Measurements from ENCODE around the gene ARHGAP24. TPM values are rescaled to one million over a fixed set of nuclear protein-coding genes. Genes with fewer than 3 reads are reported as not detected.
A peak's percentile ranks its signal among the peaks of the same experiment; 100 is the strongest.

ARHGAP24 gene
- total and polyA plus RNA-seq, 2 donors (not counting 1 experiment from before 2014, with no cell fraction given): 15.9 to 40.5 TPM

DNA sequence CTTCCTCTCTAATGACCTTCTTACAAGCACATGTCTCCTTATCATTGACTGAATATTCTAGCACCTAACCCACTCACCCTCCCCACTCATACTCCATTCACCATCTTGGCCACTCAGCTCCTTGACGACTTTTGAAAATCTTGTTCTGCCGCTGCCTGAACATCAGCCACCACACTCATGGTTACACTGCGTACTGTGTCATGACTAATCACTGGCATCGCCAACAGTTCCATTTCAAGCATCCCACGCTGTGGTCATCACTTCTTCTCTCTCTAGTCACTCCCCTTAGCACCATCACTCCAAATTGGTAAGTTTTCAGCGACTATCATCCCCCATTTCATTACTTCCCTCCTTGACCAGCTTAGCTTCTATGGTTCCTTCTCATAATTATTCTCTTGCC, 532.1 kb downstream of the ARHGAP24 start:
- Histone ChIP-seq H3K4me1 (ENCODE audit: control insufficient read depth, extremely low read depth, insufficient read depth, low read length) (peaks cover 5% of the 10 kb centered on the region), H3K4me2 (ENCODE audit: extremely low read depth, insufficient read depth, low read length) (no peak overlapping the region), H3K9ac (ENCODE audit: insufficient read depth, low read length) (no peak overlapping the region), H3K9me3 (ENCODE audit: control insufficient read depth, insufficient read depth, low read depth, low read length) (no peaks in the 10 kb centered on the region), H4K20me1 (ENCODE audit: control insufficient read depth, extremely low read depth, insufficient read depth, low read length) (no peaks in the 10 kb centered on the region), H3K4me3 (replicated peaks in 1 of 4; ENCODE audit: control extremely low read depth in 1 of 4, insufficient read depth in 1 of 4, low read depth in 3 of 4, low read length in 4 of 4) (no peak overlapping the region), H3K36me3 (ENCODE audit: control insufficient read depth, insufficient read depth, low read length) (no peaks in the 10 kb centered on the region), H2AFZ (ENCODE audit: low read length) (no peak overlapping the region), H3K27me3 (ENCODE audit: control insufficient read depth, insufficient read depth, low read length) (no peaks in the 10 kb centered on the region), H3K27ac (ENCODE audit: insufficient read depth, low read length) (no peak overlapping the region), H3K79me2 (ENCODE audit: control insufficient read depth, insufficient read depth, low read length) (no peaks in the 10 kb centered on the region)
- no peak for TF ChIP-seq EZH2 (IDR thresholded peaks at IDR 0.05; ENCODE audit: low read length, missing control alignments)
- TF ChIP-seq, protein P1, sequence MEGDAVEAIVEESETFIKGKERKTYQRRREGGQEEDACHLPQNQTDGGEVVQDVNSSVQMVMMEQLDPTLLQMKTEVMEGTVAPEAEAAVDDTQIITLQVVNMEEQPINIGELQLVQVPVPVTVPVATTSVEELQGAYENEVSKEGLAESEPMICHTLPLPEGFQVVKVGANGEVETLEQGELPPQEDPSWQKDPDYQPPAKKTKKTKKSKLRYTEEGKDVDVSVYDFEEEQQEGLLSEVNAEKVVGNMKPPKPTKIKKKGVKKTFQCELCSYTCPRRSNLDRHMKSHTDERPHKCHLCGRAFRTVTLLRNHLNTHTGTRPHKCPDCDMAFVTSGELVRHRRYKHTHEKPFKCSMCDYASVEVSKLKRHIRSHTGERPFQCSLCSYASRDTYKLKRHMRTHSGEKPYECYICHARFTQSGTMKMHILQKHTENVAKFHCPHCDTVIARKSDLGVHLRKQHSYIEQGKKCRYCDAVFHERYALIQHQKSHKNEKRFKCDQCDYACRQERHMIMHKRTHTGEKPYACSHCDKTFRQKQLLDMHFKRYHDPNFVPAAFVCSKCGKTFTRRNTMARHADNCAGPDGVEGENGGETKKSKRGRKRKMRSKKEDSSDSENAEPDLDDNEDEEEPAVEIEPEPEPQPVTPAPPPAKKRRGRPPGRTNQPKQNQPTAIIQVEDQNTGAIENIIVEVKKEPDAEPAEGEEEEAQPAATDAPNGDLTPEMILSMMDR (conservative IDR thresholded peaks at IDR 0.05 in 1 of 2, IDR thresholded peaks at IDR 0.05 in 1 of 2; ENCODE audit: low read depth in 1 of 2, low read length in 2 of 2): no peak
- no peak for DNase-seq (ENCODE audit: low read depth in 2 of 2)

DNA sequence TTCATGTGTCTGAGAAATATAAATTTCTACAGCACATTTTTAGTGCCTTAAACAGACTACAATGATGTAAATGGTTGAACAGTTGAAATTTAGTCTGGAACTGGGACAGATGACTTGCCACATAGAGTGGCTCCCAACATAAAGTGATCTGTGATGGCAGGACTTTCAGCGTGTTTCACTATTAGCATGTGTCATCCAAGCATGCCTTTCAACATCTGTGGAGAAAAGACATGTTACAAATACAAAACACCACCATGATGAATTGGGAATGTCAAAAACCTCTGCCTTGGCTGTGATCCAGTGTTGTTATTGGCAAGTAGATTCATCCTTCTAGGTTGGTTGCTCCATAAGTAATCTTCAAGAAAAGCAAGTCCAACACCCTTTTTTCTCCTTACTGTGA, 536.2 kb downstream of the ARHGAP24 start:
- H3K36me3 ChIP-seq (ENCODE audit: control insufficient read depth, insufficient read depth, low read length): no peaks in the 10 kb centered on the region
- no peaks in the 10 kb centered on the region for H3K9me3 ChIP-seq (ENCODE audit: control insufficient read depth, insufficient read depth, low read depth, low read length)
- H3K27me3 ChIP-seq (ENCODE audit: control insufficient read depth, insufficient read depth, low read length): no peaks in the 10 kb centered on the region
- H4K20me1 ChIP-seq (ENCODE audit: control insufficient read depth, extremely low read depth, insufficient read depth, low read length): no peaks in the 10 kb centered on the region
- no peak overlapping the region for H3K4me2 ChIP-seq (ENCODE audit: extremely low read depth, insufficient read depth, low read length)
- H3K27ac ChIP-seq (ENCODE audit: insufficient read depth, low read length): no peak overlapping the region
- DNase-seq (ENCODE audit: low read depth in 2 of 2): peak; percentile 96 to 97
- peaks cover 5% of the 10 kb centered on the region for H3K4me1 ChIP-seq (ENCODE audit: control insufficient read depth, extremely low read depth, insufficient read depth, low read length)
- H3K79me2 ChIP-seq (ENCODE audit: control insufficient read depth, insufficient read depth, low read length): no peaks in the 10 kb centered on the region
- no peak for TF ChIP-seq EZH2 (IDR thresholded peaks at IDR 0.05; ENCODE audit: low read length, missing control alignments)
- TF ChIP-seq, protein P1 (conservative IDR thresholded peaks at IDR 0.05 in 1 of 2, IDR thresholded peaks at IDR 0.05 in 1 of 2; ENCODE audit: low read depth in 1 of 2, low read length in 2 of 2): no peak
- no peak overlapping the region for H2AFZ ChIP-seq (ENCODE audit: low read length)
- no peak overlapping the region for H3K9ac ChIP-seq (ENCODE audit: insufficient read depth, low read length)
- H3K4me3 ChIP-seq (replicated peaks in 1 of 4; ENCODE audit: control extremely low read depth in 1 of 4, insufficient read depth in 1 of 4, low read depth in 3 of 4, low read length in 4 of 4): no peak overlapping the region

DNA sequence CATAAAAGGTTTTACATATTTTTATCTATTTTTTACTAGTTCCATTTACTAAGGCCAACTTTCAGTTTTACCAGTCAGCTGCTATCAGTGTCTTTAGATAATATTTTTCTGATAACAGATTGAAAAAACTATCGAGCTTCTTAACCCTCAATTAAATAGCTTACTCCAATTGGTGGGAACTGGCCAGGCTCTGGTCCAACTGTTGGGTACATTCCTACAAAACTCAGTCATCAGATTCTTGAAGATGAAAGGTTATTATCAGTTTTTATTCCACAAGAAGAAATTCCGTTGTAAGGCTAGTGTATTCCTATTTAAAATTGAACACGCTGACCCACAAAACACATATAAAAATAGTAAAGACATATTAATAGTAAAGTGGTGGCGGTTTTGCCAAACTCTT, 538.7 kb downstream of the ARHGAP24 start:
- TF ChIP-seq, protein P1 (conservative IDR thresholded peaks at IDR 0.05 in 1 of 2, IDR thresholded peaks at IDR 0.05 in 1 of 2; ENCODE audit: low read depth in 1 of 2, low read length in 2 of 2): no peak
- TF ChIP-seq EZH2 (IDR thresholded peaks at IDR 0.05; ENCODE audit: low read length, missing control alignments): no peak
- no peak overlapping the region for H3K27ac ChIP-seq (ENCODE audit: insufficient read depth, low read length)
- H3K27me3 ChIP-seq (ENCODE audit: control insufficient read depth, insufficient read depth, low read length): no peaks in the 10 kb centered on the region
- H2AFZ ChIP-seq (ENCODE audit: low read length): no peak overlapping the region
- H3K4me2 ChIP-seq (ENCODE audit: extremely low read depth, insufficient read depth, low read length): no peak overlapping the region
- no peaks in the 10 kb centered on the region for H3K36me3 ChIP-seq (ENCODE audit: control insufficient read depth, insufficient read depth, low read length)
- DNase-seq (ENCODE audit: low read depth in 2 of 2): peak; percentile 47 to 82
- H4K20me1 ChIP-seq (ENCODE audit: control insufficient read depth, extremely low read depth, insufficient read depth, low read length): no peaks in the 10 kb centered on the region
- H3K4me3 ChIP-seq (replicated peaks in 1 of 4; ENCODE audit: control extremely low read depth in 1 of 4, insufficient read depth in 1 of 4, low read depth in 3 of 4, low read length in 4 of 4): no peak overlapping the region
- no peaks in the 10 kb centered on the region for H3K9me3 ChIP-seq (ENCODE audit: control insufficient read depth, insufficient read depth, low read depth, low read length)
- no peak overlapping the region for H3K9ac ChIP-seq (ENCODE audit: insufficient read depth, low read length)
- H3K4me1 ChIP-seq (ENCODE audit: control insufficient read depth, extremely low read depth, insufficient read depth, low read length): peaks cover 5% of the 10 kb centered on the region
- H3K79me2 ChIP-seq (ENCODE audit: control insufficient read depth, insufficient read depth, low read length): no peaks in the 10 kb centered on the region
